OCI-LY7 (cell line): ENCODE data around the gene VOPP1. TPM values are rescaled to one million over a fixed set of nuclear protein-coding genes. Genes with fewer than 3 reads are reported as not detected.

Experiments
- BruUV-seq: library from RNA; stranded (reverse); fragments of 400-500 nt; replicated peaks from 2 replicates; lab custom pipeline; 2021; lab: Mats Ljungman, UMichigan
- CTCF ChIA-PET: fragments of 300-600 bp; sonication (Branson Sonifier 250); formaldehyde crosslinking; loops from one replicate; lab custom pipeline; 2022; ENCODE audit warnings: antibody characterized with exemption; ENCODE audit not compliant: unreplicated experiment; lab: Charles Lee
- POLR2A ChIA-PET: fragments of 300-600 bp; sonication (Branson Sonifier 250); formaldehyde crosslinking; loops from one replicate; lab custom pipeline; 2022; ENCODE audit warnings: antibody characterized with exemption; lab: Charles Lee
- DNase-seq: peaks from one replicate; pipeline ENCODE4 v3.0.0-alpha.2; 2015; ENCODE audit warnings: low spot score
- H2AFZ ChIP-seq: fragments of 200-600 bp; sonication (generic), shearing (Covaris generic); 2 replicates; pipeline ENCODE4 v1.6.1; 2014; ENCODE audit warnings: mild to moderate bottlenecking, antibody characterized with exemption, low read length, moderate library complexity
- H3K27ac ChIP-seq: fragments of 200-600 bp; sonication (generic); 2 replicates; pipeline ENCODE4 v1.5.1; 2014; ENCODE audit warnings: mixed run types, low read depth, mild to moderate bottlenecking, moderate library complexity, low read length, inconsistent platforms; ENCODE audit not compliant: poor library complexity, severe bottlenecking
- H3K36me3 ChIP-seq: fragments of 200-600 bp; sonication (generic); 2 replicates; pipeline ENCODE4 v1.6.1; 2014; ENCODE audit warnings: mild to moderate bottlenecking, antibody characterized with exemption, low read length, moderate library complexity, mixed read lengths; ENCODE audit not compliant: insufficient read depth
- H3K4me1 ChIP-seq: fragments of 200-600 bp; sonication (generic); 2 replicates; pipeline ENCODE4 v1.5.1; 2014; ENCODE audit warnings: mild to moderate bottlenecking, low read length; ENCODE audit not compliant: insufficient read depth, poor library complexity, severe bottlenecking
- H3K4me2 ChIP-seq: fragments of 200-600 bp; sonication (generic); 2 replicates; pipeline ENCODE4 v1.6.1; 2014; ENCODE audit warnings: mild to moderate bottlenecking, low read length
- H3K4me3 ChIP-seq: fragments of 200-600 bp; sonication (generic); 2 replicates; pipeline ENCODE4 v1.5.1; 2014; ENCODE audit warnings: mild to moderate bottlenecking, low read depth, low read length; ENCODE audit not compliant: poor library complexity, severe bottlenecking
- H3K79me2 ChIP-seq: fragments of 200-600 bp; sonication (generic); 2 replicates; pipeline ENCODE4 v1.6.1; 2016; ENCODE audit warnings: low read depth, mild to moderate bottlenecking, low read length, moderate library complexity, mixed read lengths; ENCODE audit not compliant: insufficient read depth
- H3K9me2 ChIP-seq: fragments of 200-600 bp; sonication (generic); 2 replicates; pipeline ENCODE4 v1.6.1; 2016; ENCODE audit warnings: mild to moderate bottlenecking, low read length, mixed read lengths; ENCODE audit not compliant: insufficient read depth
- H3K9me3 ChIP-seq: fragments of 200-600 bp; sonication (generic); 2 replicates; pipeline ENCODE4 v1.6.1; 2014; ENCODE audit warnings: mild to moderate bottlenecking, mixed run types, low read length, mixed read lengths
- H4K20me1 ChIP-seq: fragments of 200-600 bp; sonication (generic); 2 replicates; pipeline ENCODE4 v1.6.1; 2014; ENCODE audit warnings: mild to moderate bottlenecking, antibody characterized with exemption, low read length, moderate library complexity, mixed read lengths; ENCODE audit not compliant: insufficient read depth
- CTCF ChIP-seq: fragments of 200-600 bp; sonication (generic); conservative IDR thresholded peaks from 2 replicates; pipeline ENCODE4 v1.5.1; 2014; ENCODE audit warnings: mild to moderate bottlenecking, antibody characterized with exemption, low read length, moderate library complexity, mixed read lengths
- EZH2phosphoT487 ChIP-seq: fragments of 200-600 bp; sonication (generic); IDR thresholded peaks from 2 replicates; pipeline ENCODE4 v1.6.1; 2018; ENCODE audit warnings: low read depth, borderline replicate concordance, mild to moderate bottlenecking, mixed run types, antibody characterized with exemption, low read length, moderate library complexity, mixed read lengths
- intact Hi-C: fragments of 100-400 bp; cut with micrococcal nuclease; formaldehyde crosslinking; loops from one replicate; pipeline ENCODE4 v1.10.0; 2022; ENCODE audit not compliant: unreplicated experiment
- total RNA-seq, 2 experiments: library from RNA; depleted of rRNA in 1 of 2; stranded (reverse); fragments of >200 nt in 1 of 2; shearing (Covaris generic) in 1 of 2; gene quantifications; 2 replicates each; pipeline ENCODE4 v1.2.3, GENCODE V29; 2014 to 2022

Gene VOPP1
- total RNA-seq, 2 experiments from 2014 or later, result 68.8 to 72.1 TPM

- TF ChIP-seq EZH2phosphoT487, result no peak
- no peak for TF ChIP-seq CTCF
- CTCF ChIA-PET, result interaction anchor here (0.5 to 1.6 kb wide), 7 partner anchors 12 to 579 kb away, joined by 3 to 6 read pairs (median 3); partner anchors contain the start of gene VOPP1
- H4K20me1 ChIP-seq, result peaks cover 4% of the 10 kb centered on the region; the same call in 1 of the 2 replicates
- no peaks in the 10 kb centered on the region for H3K9me3 ChIP-seq
- peak overlapping the region; percentile 58 for H3K4me3 ChIP-seq
- H3K4me2 ChIP-seq, result peak overlapping the region; percentile 90
- POLR2A ChIA-PET, result interaction anchor here (0.5 to 4.3 kb wide), 11 partner anchors 11 to 480 kb away, joined by 3 to 22 read pairs (median 6); no protein-coding TSS in a partner anchor
- H3K4me1 ChIP-seq, result peaks cover 93% of the 10 kb centered on the region
- H3K9me2 ChIP-seq, result no peaks in the 10 kb centered on the region
- no peak for DNase-seq
- H3K79me2 ChIP-seq, result peaks cover 74% of the 10 kb centered on the region; the same call in 1 of the 2 replicates
- no peak overlapping the region for H2AFZ ChIP-seq
- no TSS peak for BruUV-seq
- H3K27ac ChIP-seq, result peak overlapping the region; percentile 100
- intact Hi-C loops, result loop anchor here (1.0 to 10.0 kb wide), 7 partner anchors 16 to 519 kb away; partner anchors contain the start of genes CCT6A, LANCL2 and PSPH
- peaks cover 19% of the 10 kb centered on the region for H3K36me3 ChIP-seq
Observed at GRCh38 chr7:55533729-55534080, 38.6 kb downstream of the VOPP1 start.

- H3K4me1 ChIP-seq, result peaks cover 91% of the 10 kb centered on the region
- DNase-seq, result peak; percentile 96
- peak overlapping the region; percentile 60 for H3K4me3 ChIP-seq
- no peak overlapping the region for H2AFZ ChIP-seq
- peaks cover 1% of the 10 kb centered on the region; the same call in 1 of the 2 replicates for H4K20me1 ChIP-seq
- CTCF ChIA-PET, result interaction anchor here (0.5 to 1.2 kb wide), 3 partner anchors 11 to 66 kb away, joined by 3 read pairs; partner anchors contain the start of gene VOPP1
- POLR2A ChIA-PET, result interaction anchor here (0.5 to 4.3 kb wide), 17 partner anchors 11 to 480 kb away, joined by 3 to 22 read pairs (median 5); partner anchors contain the start of gene VOPP1
- H3K4me2 ChIP-seq, result peak overlapping the region; percentile 90
- no peaks in the 10 kb centered on the region for H3K9me3 ChIP-seq
- no peaks in the 10 kb centered on the region for H3K9me2 ChIP-seq
- intact Hi-C loops, result loop anchor here (2.0 to 10.0 kb wide), 4 partner anchors 24 to 519 kb away; partner anchors contain the start of genes CCT6A, LANCL2 and PSPH
- TF ChIP-seq EZH2phosphoT487 (no peak), CTCF (no peak)
- H3K36me3 ChIP-seq, result peaks cover 19% of the 10 kb centered on the region
- peak overlapping the region; percentile 100 for H3K27ac ChIP-seq
- H3K79me2 ChIP-seq, result peaks cover 74% of the 10 kb centered on the region
- BruUV-seq, result no TSS peak
Observed at GRCh38 chr7:55533050-55533728, 39.1 kb downstream of the VOPP1 start.
